CD14-positive monocyte (primary cell): ENCODE results near the gene RRP7A. TPM values are rescaled to one million over a fixed set of nuclear protein-coding genes. Genes with fewer than 3 reads are reported as not detected.

Experiments
- DNase-seq, 3 donors: peaks; one replicate each; pipeline ENCODE4 v3.0.0-alpha.2; 2011 to 2022
- H2AFZ ChIP-seq: 2 replicates; pipeline ENCODE4 v1.6.0; 2012; ENCODE audit warnings: mild to moderate bottlenecking, low read depth, low read length, inconsistent platforms; ENCODE audit not compliant: insufficient read depth, poor library complexity, severe bottlenecking
- H3K27ac ChIP-seq, 2 donors: 1 replicate in 1 of 2; 2 replicates in 1 of 2; pipeline ENCODE4 v1.5.1; 2012 to 2013; ENCODE audit warnings: low read length in 2 of 2, control low read depth in 1 of 2, inconsistent platforms in 1 of 2, low read depth in 1 of 2, mild to moderate bottlenecking in 1 of 2
- H3K27me3 ChIP-seq, 2 donors: one replicate each; pipeline versions ENCODE4 v1.6.0 to v1.6.1; 2011 to 2013; ENCODE audit warnings: low read length in 2 of 2; ENCODE audit not compliant: control insufficient read depth in 2 of 2, insufficient read depth in 2 of 2
- H3K36me3 ChIP-seq, 2 donors: replicated peaks in 1 of 2; 1 replicate in 1 of 2; 2 replicates in 1 of 2; pipeline versions ENCODE4 v1.5.1 to v1.6.1; 2012 to 2013; ENCODE audit warnings: low read length in 2 of 2, control low read depth in 1 of 2, inconsistent platforms in 1 of 2, mild to moderate bottlenecking in 1 of 2; ENCODE audit not compliant: insufficient read depth in 2 of 2, control insufficient read depth in 1 of 2
- H3K4me1 ChIP-seq, 2 donors: 1 replicate in 1 of 2; 2 replicates in 1 of 2; pipeline versions ENCODE4 v1.5.1 to v1.6.1; 2012 to 2013; ENCODE audit warnings: low read length in 2 of 2, control low read depth in 1 of 2, inconsistent platforms in 1 of 2, mild to moderate bottlenecking in 1 of 2, moderate library complexity in 1 of 2; ENCODE audit not compliant: insufficient read depth in 2 of 2, control insufficient read depth in 1 of 2
- H3K4me2 ChIP-seq: replicated peaks from 2 replicates; pipeline ENCODE3; 2012; ENCODE audit warnings: low read length, moderate library complexity, mild to moderate bottlenecking; ENCODE audit not compliant: poor library complexity, severe bottlenecking; ENCODE audit errors: extremely low read depth
- H3K4me3 ChIP-seq, 3 experiments: fragments of 200-600 bp in 1 of 3; sonication (generic) in 1 of 3; replicated peaks in 1 of 3; 1 replicate in 2 of 3; 2 replicates in 1 of 3; pipeline ENCODE4 v1.5.1; 2011 to 2013; ENCODE audit warnings: low read length in 3 of 3, mild to moderate bottlenecking in 3 of 3, control low read depth in 2 of 3, low read depth in 2 of 3, inconsistent platforms in 1 of 3, moderate library complexity in 1 of 3
- H3K79me2 ChIP-seq: 2 replicates; pipeline ENCODE4 v1.6.0; 2012; ENCODE audit warnings: mild to moderate bottlenecking, control low read depth, inconsistent platforms, low read length, moderate library complexity; ENCODE audit not compliant: insufficient read depth
- H3K9ac ChIP-seq: 2 replicates; pipeline ENCODE4 v1.6.0; 2017; ENCODE audit warnings: low read length, mild to moderate bottlenecking; ENCODE audit not compliant: insufficient read depth, poor library complexity, severe bottlenecking
- H3K9me3 ChIP-seq, 2 donors: replicated peaks in 1 of 2; 1 replicate in 1 of 2; 2 replicates in 1 of 2; pipeline versions ENCODE4 v1.5.1 to v1.6.1; 2012 to 2013; ENCODE audit warnings: low read length in 2 of 2, control low read depth in 1 of 2; ENCODE audit not compliant: control insufficient read depth in 1 of 2, insufficient read depth in 1 of 2
- H4K20me1 ChIP-seq: 2 replicates; pipeline ENCODE4 v1.6.0; 2012; ENCODE audit warnings: mild to moderate bottlenecking, low read length, control low read depth, moderate library complexity; ENCODE audit not compliant: insufficient read depth
- H3K27ac Mint-ChIP-seq, 7 donors: one replicate each; pipeline ENCODE4 v1.8.0; 2020; ENCODE audit warnings: mild to moderate bottlenecking in 7 of 7, mixed read lengths in 7 of 7, moderate library complexity in 6 of 7, inconsistent platforms in 2 of 7
- H3K27me3 Mint-ChIP-seq, 3 donors: one replicate each; pipeline ENCODE4 v1.8.0; 2021 to 2022; ENCODE audit warnings: low read depth in 3 of 3, mild to moderate bottlenecking in 3 of 3, mixed read lengths in 3 of 3, moderate library complexity in 3 of 3, inconsistent platforms in 1 of 3
- H3K36me3 Mint-ChIP-seq, 2 donors: one replicate each; pipeline ENCODE4 v1.8.0; 2020; ENCODE audit warnings: mixed read lengths in 2 of 2, inconsistent platforms in 1 of 2, mild to moderate bottlenecking in 1 of 2
- H3K4me1 Mint-ChIP-seq: one replicate; pipeline ENCODE4 v1.8.0; 2020; ENCODE audit warnings: mild to moderate bottlenecking, mixed read lengths
- H3K4me3 Mint-ChIP-seq, 2 donors: one replicate each; pipeline ENCODE4 v1.8.0; 2020; ENCODE audit warnings: mild to moderate bottlenecking in 2 of 2, mixed read lengths in 2 of 2, moderate library complexity in 1 of 2
- H3K9me3 Mint-ChIP-seq, 7 donors: one replicate each; pipeline ENCODE4 v1.8.0; 2020 to 2022; ENCODE audit warnings: mixed read lengths in 7 of 7, mild to moderate bottlenecking in 6 of 7, moderate library complexity in 6 of 7, inconsistent platforms in 2 of 7
- CTCF ChIP-seq: fragments of 200-600 bp; IDR thresholded peaks from one replicate; pipeline ENCODE4 v1.8.0; 2022; ENCODE audit warnings: antibody characterized with exemption, mild to moderate bottlenecking
- WGBS: methylation state at CpG from one replicate; pipeline ENCODE4 v1.1.5; 2013; ENCODE audit warnings: missing lambda C conversion rate; ENCODE audit not compliant: insufficient coverage; 5-methylcytosine and 5-hydroxymethylcytosine counted together
- intact Hi-C, 2 donors: fragments of 100-400 bp; cut with micrococcal nuclease; formaldehyde crosslinking; loops; one replicate each; pipeline versions ENCODE4 v1.15.0 to v1.15.1; 2023
- polyA plus RNA-seq, 3 donors: library from polyadenylated mRNA; depleted of rRNA in 1 of 3; unstranded in 2 of 3; stranded (reverse) in 1 of 3; fragments of 300-500 nt in 2 of 3; fragments of >200 nt in 1 of 3; fragmentation: Illumina TruSeq in 2 of 3; gene quantifications; 1 replicate in 2 of 3; 2 replicates in 1 of 3; pipeline ENCODE4 v1.2.3, GENCODE V29; 2012 to 2021

Gene RRP7A
- polyA plus RNA-seq, 3 donors = 19.4 to 59.9 (median 29.1) TPM

- Mint-ChIP-seq H3K27me3 (peaks cover 6 to 14% (median 10%) of the 10 kb centered on the region in 3 donors), H3K9me3 (no peaks in the 10 kb centered on the region), H3K4me1 (no peaks in the 10 kb centered on the region), H3K4me3 (no peak overlapping the region), H3K36me3 (no peaks in the 10 kb centered on the region), H3K27ac (no peak overlapping the region)
- intact Hi-C loops = no loop called here
- Histone ChIP-seq H3K79me2 (no peaks in the 10 kb centered on the region), H3K4me2 (no peak overlapping the region), H3K4me3 (no peak overlapping the region), H3K9ac (no peak overlapping the region), H4K20me1 (no peaks in the 10 kb centered on the region), H3K27me3 (no peaks in the 10 kb centered on the region), H3K9me3 (no peaks in the 10 kb centered on the region), H2AFZ (no peak overlapping the region), H3K36me3 (no peaks in the 10 kb centered on the region), H3K4me1 (no peaks in the 10 kb centered on the region), H3K27ac (no peak overlapping the region)
- no peak for DNase-seq
- no peak for TF ChIP-seq CTCF
- no CpG with 5 or more reads among the region's 2 CpGs for WGBS
These were observed 44.5 kb downstream of the RRP7A start for GRCh38 chr22:42475122-42475521.

- Histone ChIP-seq H2AFZ (no peak overlapping the region), H3K27me3 (no peaks in the 10 kb centered on the region), H3K4me2 (no peak overlapping the region), H3K9ac (no peak overlapping the region), H3K9me3 (no peaks in the 10 kb centered on the region), H3K79me2 (no peaks in the 10 kb centered on the region), H3K36me3 (no peaks in the 10 kb centered on the region), H3K4me1 (no peaks in the 10 kb centered on the region), H4K20me1 (no peaks in the 10 kb centered on the region), H3K27ac (no peak overlapping the region), H3K4me3 (no peak overlapping the region)
- Mint-ChIP-seq H3K4me3 (no peak overlapping the region), H3K36me3 (no peaks in the 10 kb centered on the region), H3K27me3 (peaks cover 8 to 16% (median 13%) of the 10 kb centered on the region in 3 donors), H3K9me3 (no peaks in the 10 kb centered on the region), H3K4me1 (no peaks in the 10 kb centered on the region), H3K27ac (no peak overlapping the region)
- 100% methylated on average over 3 of the region's 5 CpGs for WGBS
- DNase-seq = peak; percentile 35 to 65 (median 60)
- intact Hi-C loops = loop anchor here in 1 of 2 donors (2.0 kb wide), 1 partner anchor 305 kb away; no protein-coding TSS in a partner anchor
- TF ChIP-seq CTCF = peak; percentile 82
These were observed 46.0 kb downstream of the RRP7A start for GRCh38 chr22:42473484-42474193.
